ENCODE data around the gene RUFY4.

Gene RUFY4

DNA sequence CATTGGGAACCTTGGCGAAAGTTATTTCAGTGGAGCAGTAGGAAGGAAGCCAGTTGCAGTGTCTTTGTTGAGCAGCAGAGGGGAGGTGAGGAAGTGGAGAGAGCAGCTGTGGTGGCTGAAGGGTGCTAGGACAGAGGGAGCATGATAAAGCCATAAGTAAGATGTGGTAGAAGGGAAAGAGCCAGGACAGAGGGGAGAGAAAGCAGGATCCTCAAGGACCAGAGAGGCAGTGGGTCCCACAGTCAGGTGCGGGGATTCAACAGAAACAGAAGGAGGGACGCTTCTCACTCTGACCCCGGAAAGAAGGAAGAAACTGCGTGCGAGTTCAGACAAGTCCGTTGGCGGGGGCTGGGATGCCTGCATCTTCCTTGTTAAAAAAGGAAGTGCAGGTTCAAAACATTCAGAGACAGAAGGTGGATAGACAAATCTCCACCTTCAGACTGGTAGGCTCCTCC, 56.6 kb downstream of the RUFY4 start, which contains the start of gene CXCR2:
CXCR2 (plus strand) TSS at position 403 of the 455 bp plus-strand sequence. CDS start 8,774 bp downstream, outside the sequence.
- H3K27ac ChIP-seq = no peak within 1 kb of the TSS
- TF ChIP-seq, protein P1, sequence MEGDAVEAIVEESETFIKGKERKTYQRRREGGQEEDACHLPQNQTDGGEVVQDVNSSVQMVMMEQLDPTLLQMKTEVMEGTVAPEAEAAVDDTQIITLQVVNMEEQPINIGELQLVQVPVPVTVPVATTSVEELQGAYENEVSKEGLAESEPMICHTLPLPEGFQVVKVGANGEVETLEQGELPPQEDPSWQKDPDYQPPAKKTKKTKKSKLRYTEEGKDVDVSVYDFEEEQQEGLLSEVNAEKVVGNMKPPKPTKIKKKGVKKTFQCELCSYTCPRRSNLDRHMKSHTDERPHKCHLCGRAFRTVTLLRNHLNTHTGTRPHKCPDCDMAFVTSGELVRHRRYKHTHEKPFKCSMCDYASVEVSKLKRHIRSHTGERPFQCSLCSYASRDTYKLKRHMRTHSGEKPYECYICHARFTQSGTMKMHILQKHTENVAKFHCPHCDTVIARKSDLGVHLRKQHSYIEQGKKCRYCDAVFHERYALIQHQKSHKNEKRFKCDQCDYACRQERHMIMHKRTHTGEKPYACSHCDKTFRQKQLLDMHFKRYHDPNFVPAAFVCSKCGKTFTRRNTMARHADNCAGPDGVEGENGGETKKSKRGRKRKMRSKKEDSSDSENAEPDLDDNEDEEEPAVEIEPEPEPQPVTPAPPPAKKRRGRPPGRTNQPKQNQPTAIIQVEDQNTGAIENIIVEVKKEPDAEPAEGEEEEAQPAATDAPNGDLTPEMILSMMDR (IDR thresholded peaks at IDR 0.05) = no peak
- TF ChIP-seq ZFX (IDR thresholded peaks at IDR 0.05; ENCODE audit: borderline replicate concordance) = no peak

DNA sequence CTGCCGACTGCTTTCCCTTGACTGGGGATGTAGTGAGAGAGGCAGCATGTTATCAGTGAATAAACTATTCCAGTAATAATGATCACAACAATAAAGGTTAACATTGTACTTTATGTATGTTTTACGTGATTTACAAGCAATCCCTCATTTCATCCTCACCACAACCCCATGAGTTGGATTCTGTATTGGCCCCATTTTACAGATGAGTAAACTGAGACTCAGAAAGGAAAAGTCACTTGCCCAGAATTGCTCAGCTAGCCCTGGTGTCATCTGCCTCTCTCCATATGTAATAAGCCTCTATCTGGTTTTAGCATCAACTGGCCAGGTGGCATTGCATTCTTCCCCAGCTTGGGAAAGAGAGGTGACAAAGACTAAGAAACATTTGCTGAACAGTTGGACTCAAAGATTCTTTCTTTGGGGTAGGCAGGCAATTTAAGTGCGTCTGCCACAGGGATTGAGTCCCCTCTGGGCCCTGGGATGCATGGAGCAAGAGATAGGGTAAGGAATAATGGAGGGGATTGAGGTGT, 58.9 kb downstream of the RUFY4 start:
- TF ChIP-seq ZFX (IDR thresholded peaks at IDR 0.05; ENCODE audit: borderline replicate concordance) = no peak
- TF ChIP-seq, protein P1 (IDR thresholded peaks at IDR 0.05) = no peak
- no peak overlapping the region for H3K27ac ChIP-seq

DNA sequence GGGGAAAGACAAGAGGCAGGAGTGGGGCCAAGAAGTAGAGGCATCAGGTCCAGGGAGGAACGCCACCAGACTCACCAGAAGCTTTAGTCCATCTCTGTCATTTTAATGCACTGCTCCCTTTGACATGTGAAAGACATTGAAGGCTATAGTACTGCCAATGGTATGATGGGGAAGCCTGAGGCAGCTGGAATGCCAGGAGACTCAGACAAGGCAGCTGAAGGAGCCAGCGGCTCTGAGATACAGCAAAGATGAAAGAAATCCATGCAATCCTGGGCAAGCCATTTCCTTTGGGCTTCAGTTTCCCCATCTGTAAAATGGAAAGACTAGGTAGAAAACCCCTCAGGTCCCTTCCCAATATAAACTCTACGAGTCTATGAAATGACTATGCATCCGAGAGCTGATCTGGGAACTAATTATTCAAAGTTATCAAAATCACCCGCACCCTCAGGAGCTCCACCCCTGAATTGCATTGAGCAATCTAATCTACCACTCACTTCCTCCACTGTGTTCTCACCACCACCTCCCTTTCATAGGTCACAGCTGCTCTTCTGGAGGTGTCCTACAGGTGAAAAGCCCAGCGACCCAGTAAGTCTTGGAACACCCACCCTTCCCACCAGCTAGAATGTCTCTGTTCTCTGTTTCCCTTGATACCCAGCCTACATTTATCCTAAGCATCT, 59.9 kb downstream of the RUFY4 start:
- H3K27ac ChIP-seq = no peak overlapping the region
- TF ChIP-seq, protein P1 (IDR thresholded peaks at IDR 0.05) = no peak
- TF ChIP-seq ZFX (IDR thresholded peaks at IDR 0.05; ENCODE audit: borderline replicate concordance) = no peak

DNA sequence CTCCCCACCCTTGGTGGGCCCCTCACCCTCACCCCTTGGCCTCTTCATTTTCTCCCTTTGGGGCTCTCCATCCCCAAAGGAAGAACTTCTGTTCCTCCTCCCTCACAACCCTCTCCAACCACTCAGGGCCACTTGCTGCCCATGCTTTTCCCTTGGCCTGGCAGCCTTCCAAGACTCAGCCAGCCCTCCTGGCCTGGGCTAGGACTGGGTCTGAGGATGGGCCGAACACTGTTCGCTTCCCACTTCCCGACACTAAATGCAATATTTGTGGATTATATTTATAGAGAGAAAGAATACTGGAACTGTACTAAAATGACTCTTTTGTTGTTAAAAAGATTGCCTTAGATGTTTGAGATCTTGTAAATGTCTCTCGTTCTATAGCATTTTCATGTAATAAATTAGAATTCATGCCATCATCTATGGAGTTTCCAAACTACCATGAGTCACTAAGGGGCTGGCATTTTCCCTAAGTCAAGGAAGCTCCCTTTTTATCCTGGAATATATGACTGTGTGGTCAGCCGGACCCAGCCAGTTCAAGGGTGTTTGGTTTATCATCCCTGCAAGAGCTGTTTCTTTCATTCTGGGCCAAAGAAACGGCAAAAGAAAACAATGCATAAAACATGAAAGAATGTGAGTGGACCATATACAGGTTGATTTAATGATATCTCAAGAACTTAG, 60.5 kb downstream of the RUFY4 start:
- TF ChIP-seq ZFX (IDR thresholded peaks at IDR 0.05; ENCODE audit: borderline replicate concordance) = no peak
- TF ChIP-seq, protein P1 (IDR thresholded peaks at IDR 0.05) = no peak

DNA sequence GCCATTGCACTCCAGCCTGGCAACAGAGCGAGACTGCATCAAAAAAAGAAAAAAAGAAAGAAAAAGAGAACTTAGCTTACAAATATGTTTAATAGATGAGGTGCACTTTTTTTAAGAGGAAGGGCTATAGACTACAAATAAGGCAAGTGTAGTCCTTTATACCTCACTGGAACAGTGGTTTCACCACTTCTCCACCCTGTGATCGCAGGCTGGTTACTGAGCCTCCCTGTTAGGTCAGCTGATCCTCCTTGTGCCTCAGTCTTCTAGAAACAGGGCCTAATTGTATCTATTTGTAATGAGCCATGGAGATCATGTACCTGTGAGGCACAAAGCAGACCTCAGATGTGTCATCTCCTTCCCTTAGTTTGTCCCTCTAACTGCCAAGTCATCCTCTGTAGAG, 61.3 kb downstream of the RUFY4 start:
- TF ChIP-seq, protein P1 (IDR thresholded peaks at IDR 0.05) = no peak
- no peak for TF ChIP-seq ZFX (IDR thresholded peaks at IDR 0.05; ENCODE audit: borderline replicate concordance)
- no peak overlapping the region for H3K27ac ChIP-seq

More for the DNA sequence above, 60.5 kb downstream of the RUFY4 start:
- no peak overlapping the region for H3K27ac ChIP-seq

DNA sequence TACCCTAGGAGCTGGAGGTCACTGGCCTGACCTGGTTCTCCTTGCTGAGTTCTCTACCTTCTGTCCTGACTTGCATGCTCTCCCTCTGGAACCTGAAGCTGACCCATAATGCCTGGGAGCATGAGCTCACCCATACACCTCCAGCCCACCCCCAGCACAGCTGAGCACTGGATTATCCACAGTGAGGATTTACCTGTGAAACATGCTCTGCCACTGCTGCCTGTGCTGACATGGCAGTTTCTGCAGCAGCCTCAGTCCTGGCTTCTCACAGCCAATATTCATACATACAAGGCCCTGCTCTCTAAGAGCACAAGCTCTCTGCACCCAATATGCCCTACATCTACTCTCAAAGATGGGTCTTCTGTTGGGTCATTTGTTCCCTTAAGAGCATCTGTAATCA, 61.8 kb downstream of the RUFY4 start:
- TF ChIP-seq, protein P1 (IDR thresholded peaks at IDR 0.05) = no peak
- no peak for TF ChIP-seq ZFX (IDR thresholded peaks at IDR 0.05; ENCODE audit: borderline replicate concordance)
- no peak overlapping the region for H3K27ac ChIP-seq

DNA sequence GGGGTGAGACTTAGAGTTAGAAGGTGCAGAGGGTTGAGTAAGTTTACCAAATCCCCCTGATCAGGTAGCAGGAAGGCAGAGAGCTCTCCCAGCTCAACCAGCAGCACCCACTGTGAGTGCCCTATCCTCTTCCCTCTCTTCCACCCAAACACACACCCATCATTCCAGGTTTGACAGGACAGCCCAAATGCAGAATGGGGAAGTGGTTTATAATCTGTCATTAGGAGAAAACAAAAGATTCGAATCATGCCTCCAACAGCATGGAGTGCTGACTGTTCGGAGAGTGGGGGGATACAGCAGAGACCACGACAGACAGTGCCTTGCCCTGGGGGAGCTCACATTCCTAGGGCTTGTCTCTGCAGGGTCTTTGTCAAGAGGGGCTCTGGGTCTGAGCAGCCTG, 68.5 kb downstream of the RUFY4 start:
- H3K27ac ChIP-seq = no peak overlapping the region
- TF ChIP-seq, protein P1 (IDR thresholded peaks at IDR 0.05) = no peak
- no peak for TF ChIP-seq ZFX (IDR thresholded peaks at IDR 0.05; ENCODE audit: borderline replicate concordance)

Measured in 22Rv1 (cell line).